A549 treated with AZD9567 at 1 μM for 4 hours (cell line): Measurements from ENCODE around the gene PIGL. TPM values are rescaled to one million over a fixed set of nuclear protein-coding genes. Genes with fewer than 3 reads are reported as not detected.

Experiments used
- total RNA-seq: library from RNA; stranded (reverse); fragments of 200-300 nt; extraction: Qiagen RNA extraction; gene quantifications from 5 replicates; pipeline ENCODE4 v1.2.3, GENCODE V29; 2022; ENCODE audit not compliant: insufficient read depth

The PIGL gene
- total RNA-seq: 15.7 to 18.3 TPM (median 17.1 TPM) in 5 replicates

DNA sequence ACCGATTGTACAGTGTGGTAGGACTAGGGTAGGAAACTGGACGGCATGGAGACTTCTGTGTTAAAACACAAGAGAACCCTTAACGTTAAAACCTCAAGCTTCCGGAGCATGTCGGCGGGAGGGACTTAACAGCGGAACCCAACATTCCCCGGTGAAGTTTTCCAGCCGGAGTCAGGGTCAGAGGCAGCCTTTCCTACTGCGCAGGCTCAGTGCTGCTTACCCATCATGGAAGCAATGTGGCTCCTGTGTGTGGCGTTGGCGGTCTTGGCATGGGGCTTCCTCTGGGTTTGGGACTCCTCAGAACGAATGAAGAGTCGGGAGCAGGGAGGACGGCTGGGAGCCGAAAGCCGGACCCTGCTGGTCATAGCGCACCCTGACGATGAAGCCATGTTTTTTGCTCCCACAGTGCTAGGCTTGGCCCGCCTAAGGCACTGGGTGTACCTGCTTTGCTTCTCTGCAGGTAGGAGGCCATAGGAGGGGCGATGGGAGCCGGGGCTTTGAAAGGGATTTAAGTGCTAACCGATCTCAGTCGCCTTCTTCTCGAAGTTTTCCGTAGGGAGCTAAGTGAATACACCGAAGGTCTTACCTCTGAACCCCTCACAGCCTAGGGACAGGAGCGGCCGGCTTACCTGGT lies at the start of gene PIGL:
Gene PIGL, plus strand, starts transcription at position 209 of the 634 bp plus-strand sequence. Its CDS starts 17 bp downstream, at position 226.

DNA sequence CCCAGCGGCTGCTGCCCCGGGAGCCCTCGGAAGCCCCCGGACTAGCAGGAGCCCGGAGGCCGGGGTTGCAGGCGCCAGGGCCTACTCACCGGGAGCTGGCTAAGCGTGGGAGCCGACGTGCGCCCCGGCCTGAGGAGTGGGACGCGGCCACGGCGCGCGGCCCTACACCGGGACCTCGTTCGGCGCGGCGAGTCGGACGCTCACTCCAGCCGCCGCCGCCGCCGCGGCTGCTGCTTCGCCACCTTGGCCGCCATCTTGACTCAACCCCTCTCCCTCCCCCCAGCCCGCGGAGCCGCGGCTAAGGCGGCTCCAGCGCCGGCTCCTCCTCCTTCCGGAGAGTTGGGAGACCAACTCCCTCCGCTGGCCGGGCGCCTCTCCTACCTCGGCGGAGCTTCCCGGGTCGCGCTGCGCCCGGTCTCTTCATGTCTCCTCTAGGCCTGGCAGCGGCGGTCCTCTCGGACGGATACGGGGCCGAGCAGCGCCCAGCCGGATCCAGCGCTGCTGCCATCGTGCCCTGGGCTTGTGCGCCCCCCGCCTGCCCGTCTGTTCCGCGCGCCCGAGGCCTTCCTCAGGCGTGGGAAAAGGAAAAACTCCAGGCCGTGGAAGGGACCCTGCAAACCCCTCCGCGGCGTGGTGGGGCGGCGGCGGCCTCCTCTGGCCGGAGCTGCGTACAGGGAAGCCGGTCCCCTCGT lies 1.6 kb upstream of the PIGL start, which contains the start of gene NCOR1:
Gene NCOR1, minus strand, starts transcription at position 262 of the 692 bp plus-strand sequence. CDS start 20,965 bp downstream, outside the sequence.

DNA sequence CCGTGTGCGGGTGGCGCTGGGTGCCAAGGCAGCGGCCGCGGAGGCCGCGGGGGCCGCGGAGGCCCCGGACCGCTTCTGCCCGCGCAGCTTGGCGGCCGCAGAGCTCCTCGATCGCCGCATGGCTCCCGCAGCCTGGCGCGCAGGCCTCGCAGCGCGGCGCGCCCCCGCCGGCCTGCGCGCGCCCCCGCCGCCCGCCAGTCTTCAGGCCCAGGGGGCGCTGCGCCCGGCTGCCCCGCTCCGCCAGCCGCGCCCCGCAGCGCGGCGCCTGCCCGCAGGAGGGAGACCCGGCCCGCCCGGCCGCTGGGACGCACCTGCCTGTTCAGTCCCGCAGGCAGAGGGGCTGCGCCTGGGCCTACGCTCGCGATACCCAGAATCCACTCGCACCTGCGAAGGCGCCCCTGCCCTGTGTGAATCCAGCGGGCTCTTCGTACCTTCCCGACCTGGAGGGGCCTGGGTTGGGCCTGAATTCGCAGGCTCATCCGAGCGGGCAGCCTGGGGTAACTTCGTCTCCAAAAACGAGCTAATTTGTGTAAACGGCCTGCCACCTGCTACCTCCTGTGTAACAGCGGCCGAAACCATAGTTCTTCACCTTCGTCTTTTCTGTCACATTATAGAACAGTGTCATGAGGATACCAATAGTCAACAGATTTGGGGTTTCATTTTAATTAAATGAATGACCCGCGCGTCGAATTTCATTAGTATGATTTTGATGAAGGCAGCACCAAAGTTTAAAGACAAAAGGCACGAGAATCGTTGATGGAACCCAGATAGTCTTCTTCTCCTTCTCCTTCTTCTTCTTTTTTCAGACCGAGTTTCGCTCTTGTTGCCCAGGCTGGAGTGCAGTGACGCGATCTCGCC lies 136.5 kb downstream of the PIGL start, which contains the start of gene CENPV:
Gene CENPV, minus strand, starts transcription at position 153 of the 858 bp plus-strand sequence. Its CDS starts 33 bp downstream, at position 120.

Other genes starting within 250 kb of the PIGL start
- gene ZSWIM7, start 217.5 kb upstream of the PIGL start, total RNA-seq: 36.5 to 48.9 TPM (median 46.0 TPM) in 5 replicates
- 49.7 to 62.1 TPM (median 54.9 TPM) in 5 replicates for gene TTC19, start 217.4 kb upstream of the PIGL start, total RNA-seq
- gene NCOR1, start 1.7 kb upstream of the PIGL start, total RNA-seq: 62.5 to 67.3 TPM (median 63.8 TPM) in 5 replicates
- 139 to 161 TPM (median 159 TPM) in 5 replicates for gene CENPV, start 136.3 kb downstream of the PIGL start, total RNA-seq
- 1,967 to 2,377 TPM (median 2,087 TPM) in 5 replicates for gene UBB, start 163.9 kb downstream of the PIGL start, total RNA-seq
- 0.36 to 0.69 TPM (median 0.48 TPM) in 4 of 5 replicates, not detected in the other for gene TRPV2, start 198.4 kb downstream of the PIGL start, total RNA-seq